Osteocyte (in vitro differentiated cells): ENCODE measurements around the gene RIN1. TPM values are rescaled to one million over a fixed set of nuclear protein-coding genes. Genes with fewer than 3 reads are reported as not detected.

Source experiments
- DNase-seq: peaks from one replicate; pipeline ENCODE4 v3.0.0; 2021; ENCODE audit warnings: mixed read lengths; ENCODE audit not compliant: unreplicated experiment; ENCODE audit errors: extremely low spot score
- H3K27ac Mint-ChIP-seq: one replicate; pipeline ENCODE4 v1.8.0; 2021; ENCODE audit warnings: mild to moderate bottlenecking, mixed read lengths; ENCODE audit not compliant: unreplicated experiment
- H3K27me3 Mint-ChIP-seq: one replicate; pipeline ENCODE4 v1.8.0; 2021; ENCODE audit warnings: mixed read lengths; ENCODE audit not compliant: unreplicated experiment
- H3K36me3 Mint-ChIP-seq: one replicate; pipeline ENCODE4 v1.8.0; 2021; ENCODE audit warnings: mixed read lengths; ENCODE audit not compliant: unreplicated experiment
- H3K4me1 Mint-ChIP-seq: one replicate; pipeline ENCODE4 v1.8.0; 2021; ENCODE audit warnings: mixed read lengths; ENCODE audit not compliant: unreplicated experiment
- H3K4me3 Mint-ChIP-seq: one replicate; pipeline ENCODE4 v1.8.0; 2021; ENCODE audit warnings: mild to moderate bottlenecking, moderate library complexity, mixed read lengths; ENCODE audit not compliant: unreplicated experiment
- H3K9me3 Mint-ChIP-seq: one replicate; pipeline ENCODE4 v1.8.0; 2021; ENCODE audit warnings: mixed read lengths; ENCODE audit not compliant: unreplicated experiment
- total RNA-seq: library from RNA; stranded (reverse); gene quantifications from 2 replicates; pipeline ENCODE4 v1.2.1, GENCODE V29; 2021
- TF ChIP-seq, protein P1 (sequence below): fragments of 200-600 bp; sonication (generic); IDR thresholded peaks from 2 replicates; pipeline ENCODE4 v1.5.0; 2021; ENCODE audit warnings: antibody characterized with exemption, mild to moderate bottlenecking, moderate library complexity

The RIN1 gene
- total RNA-seq, 1 donor from 2014 or later: 23.6 TPM

DNA sequence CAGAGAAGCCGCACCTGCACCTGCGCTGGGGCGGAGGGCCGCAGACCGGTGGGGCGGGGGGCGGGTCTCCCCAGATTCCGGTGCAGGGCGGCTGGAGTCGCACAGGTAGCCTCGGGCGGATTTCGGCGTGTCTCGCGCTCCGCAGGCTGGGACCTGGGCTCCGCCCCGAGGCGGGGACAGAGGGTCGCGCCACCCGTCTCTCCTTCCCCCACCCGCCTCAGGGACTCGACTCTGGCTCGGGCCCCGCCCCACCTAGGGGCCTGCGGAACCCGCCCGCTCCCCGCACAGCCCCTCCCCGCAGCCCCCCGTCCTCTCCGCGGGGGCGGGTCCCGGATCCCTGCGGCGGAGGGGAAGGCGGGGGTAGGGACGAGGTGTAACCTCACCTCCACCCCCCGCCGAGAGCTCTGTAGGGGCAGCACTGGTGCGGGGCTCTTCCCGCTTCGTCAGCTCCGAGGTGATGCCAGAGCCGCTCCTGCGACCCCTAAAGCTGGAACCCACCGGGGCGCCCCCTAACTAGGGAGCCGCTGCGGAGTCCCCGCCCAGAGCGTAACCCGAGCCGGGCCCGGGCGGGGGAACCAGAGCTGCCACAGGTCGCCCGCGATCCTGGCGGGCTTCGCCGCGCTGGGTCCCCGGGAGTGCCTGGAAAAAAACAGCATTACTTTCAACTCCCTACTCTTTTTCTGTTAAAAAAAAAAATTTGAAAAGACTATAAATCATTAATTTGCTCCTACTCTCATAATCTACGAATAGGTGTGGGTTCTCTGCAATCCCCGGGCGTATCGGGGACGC, 35.6 kb upstream of the RIN1 start, which contains the start of gene SLC29A2:
Gene SLC29A2 (minus strand): TSS at position 134 of the 789 bp plus-strand sequence. CDS start 169 bp downstream, outside the sequence.
- H3K36me3 Mint-ChIP-seq: no peaks in the 10 kb centered on the region
- no peak for DNase-seq
- peaks cover 10% of the 10 kb centered on the region for H3K27me3 Mint-ChIP-seq
- no peaks in the 10 kb centered on the region for H3K9me3 Mint-ChIP-seq
- H3K4me3 Mint-ChIP-seq: peak within 1 kb of the TSS; percentile 69
- TF ChIP-seq, protein P1, sequence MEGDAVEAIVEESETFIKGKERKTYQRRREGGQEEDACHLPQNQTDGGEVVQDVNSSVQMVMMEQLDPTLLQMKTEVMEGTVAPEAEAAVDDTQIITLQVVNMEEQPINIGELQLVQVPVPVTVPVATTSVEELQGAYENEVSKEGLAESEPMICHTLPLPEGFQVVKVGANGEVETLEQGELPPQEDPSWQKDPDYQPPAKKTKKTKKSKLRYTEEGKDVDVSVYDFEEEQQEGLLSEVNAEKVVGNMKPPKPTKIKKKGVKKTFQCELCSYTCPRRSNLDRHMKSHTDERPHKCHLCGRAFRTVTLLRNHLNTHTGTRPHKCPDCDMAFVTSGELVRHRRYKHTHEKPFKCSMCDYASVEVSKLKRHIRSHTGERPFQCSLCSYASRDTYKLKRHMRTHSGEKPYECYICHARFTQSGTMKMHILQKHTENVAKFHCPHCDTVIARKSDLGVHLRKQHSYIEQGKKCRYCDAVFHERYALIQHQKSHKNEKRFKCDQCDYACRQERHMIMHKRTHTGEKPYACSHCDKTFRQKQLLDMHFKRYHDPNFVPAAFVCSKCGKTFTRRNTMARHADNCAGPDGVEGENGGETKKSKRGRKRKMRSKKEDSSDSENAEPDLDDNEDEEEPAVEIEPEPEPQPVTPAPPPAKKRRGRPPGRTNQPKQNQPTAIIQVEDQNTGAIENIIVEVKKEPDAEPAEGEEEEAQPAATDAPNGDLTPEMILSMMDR: no peak
- H3K4me1 Mint-ChIP-seq: peaks cover 17% of the 10 kb centered on the region
- peak within 1 kb of the TSS; percentile 87 for H3K27ac Mint-ChIP-seq

DNA sequence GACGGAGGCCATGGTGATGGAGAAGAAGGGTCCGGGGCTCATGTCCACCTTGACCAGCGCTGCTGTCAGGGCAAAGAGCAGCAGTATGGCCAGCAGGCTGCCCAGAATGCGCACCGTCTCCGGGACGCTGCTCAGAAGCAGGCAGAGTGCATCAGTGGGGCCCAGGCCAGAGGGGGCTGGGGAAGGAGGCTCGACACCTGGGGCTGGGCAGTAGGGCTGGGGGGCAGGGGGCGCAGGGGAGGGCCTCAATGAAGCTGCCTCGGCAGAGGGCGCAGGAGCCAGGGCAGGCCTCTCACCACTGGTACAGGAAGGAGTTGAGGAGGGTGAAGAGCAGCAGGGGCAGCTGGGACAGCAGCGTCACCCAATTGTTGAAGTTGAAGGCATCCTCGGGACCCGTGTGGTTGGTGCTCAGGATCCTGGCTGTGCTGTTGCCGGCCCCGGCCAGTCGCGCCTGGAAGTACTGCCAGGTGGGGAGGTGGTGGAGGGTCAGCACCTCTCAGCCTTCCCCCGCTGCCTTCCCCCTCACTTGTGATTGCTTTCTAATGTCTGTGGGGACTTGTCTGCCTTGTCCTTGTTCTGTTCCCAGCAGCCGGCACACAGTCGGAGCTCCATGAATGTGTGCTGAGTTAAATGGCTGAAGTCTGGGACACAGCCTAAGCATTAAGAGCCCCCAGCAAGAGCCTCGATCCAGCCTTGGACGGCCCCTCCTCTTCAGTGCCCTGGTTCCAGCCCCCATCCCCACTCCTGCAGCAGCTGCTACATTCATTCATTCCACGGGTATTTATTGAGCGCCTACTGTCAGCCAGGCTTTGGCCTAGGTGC, 33.0 kb upstream of the RIN1 start:
- H3K4me3 Mint-ChIP-seq: no peak overlapping the region
- TF ChIP-seq, protein P1: no peak
- DNase-seq: no peak

DNA sequence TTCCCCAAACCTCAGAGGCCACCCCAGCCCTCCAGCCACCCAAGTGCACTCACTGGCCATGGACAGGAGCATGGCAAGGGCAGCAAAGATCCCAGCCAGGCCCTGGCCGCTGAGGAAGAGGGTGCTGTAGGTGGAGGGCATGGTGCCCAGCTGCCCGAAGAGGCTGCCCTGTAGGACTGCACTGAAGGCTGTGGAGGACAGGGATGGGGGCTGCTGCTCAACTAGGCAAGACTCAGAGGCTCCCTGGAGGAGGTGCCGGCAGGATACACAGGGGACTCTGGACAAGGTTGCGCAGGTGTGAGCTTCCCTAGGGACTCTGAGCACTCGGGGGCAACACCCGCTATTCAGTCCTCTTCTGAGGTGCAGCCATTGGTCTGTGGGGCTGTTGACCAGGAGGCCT, 32.2 kb upstream of the RIN1 start:
- H3K27me3 Mint-ChIP-seq: peaks cover 8% of the 10 kb centered on the region
- H3K9me3 Mint-ChIP-seq: no peaks in the 10 kb centered on the region
- H3K36me3 Mint-ChIP-seq: no peaks in the 10 kb centered on the region
- H3K4me3 Mint-ChIP-seq: no peak overlapping the region
- no peak overlapping the region for H3K27ac Mint-ChIP-seq
- H3K4me1 Mint-ChIP-seq: peaks cover 17% of the 10 kb centered on the region
- TF ChIP-seq, protein P1: no peak
- no peak for DNase-seq

More for the DNA sequence above, 33.0 kb upstream of the RIN1 start:
- H3K9me3 Mint-ChIP-seq: no peaks in the 10 kb centered on the region
- peaks cover 17% of the 10 kb centered on the region for H3K4me1 Mint-ChIP-seq
- H3K36me3 Mint-ChIP-seq: no peaks in the 10 kb centered on the region
- H3K27me3 Mint-ChIP-seq: peaks cover 8% of the 10 kb centered on the region
- H3K27ac Mint-ChIP-seq: peak overlapping the region; percentile 87

DNA sequence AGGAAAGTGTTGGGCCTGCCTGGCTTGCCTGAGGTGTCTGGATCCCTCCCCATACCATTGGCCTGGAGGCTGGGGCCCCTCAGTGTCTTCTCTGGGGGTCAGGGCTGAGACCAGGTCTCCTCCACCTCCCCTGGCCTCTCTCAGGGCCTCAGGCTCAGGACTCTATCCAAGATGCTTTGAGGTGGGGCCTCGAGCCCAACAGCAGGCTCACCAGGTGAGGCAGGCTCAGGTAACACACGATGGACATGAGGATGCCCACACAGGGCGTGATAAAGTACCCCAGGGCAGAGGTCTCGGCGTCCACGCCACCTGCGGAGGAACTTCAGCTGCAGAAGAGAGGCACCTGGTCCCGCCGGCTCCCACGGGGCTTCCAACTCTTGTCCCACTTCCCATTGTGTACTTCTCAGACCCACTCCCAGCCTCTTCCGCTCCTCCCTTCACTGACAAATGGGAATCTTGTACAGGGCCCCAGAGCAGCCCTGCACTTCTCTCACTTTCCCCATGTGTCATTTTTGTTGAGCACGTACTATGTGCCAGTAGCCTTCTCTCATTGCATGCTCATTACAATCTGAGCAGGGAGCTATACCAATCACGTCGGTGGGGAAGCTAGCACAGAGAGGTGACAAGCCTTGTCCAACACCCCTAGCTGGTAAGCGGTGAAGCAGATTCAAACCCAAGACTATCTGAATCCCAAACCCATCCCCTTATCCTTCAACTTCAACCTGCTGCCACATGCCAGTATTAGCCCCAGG, 31.5 kb upstream of the RIN1 start:
- Mint-ChIP-seq H3K27me3 (peaks cover 2% of the 10 kb centered on the region), H3K27ac (no peak overlapping the region), H3K9me3 (no peaks in the 10 kb centered on the region), H3K36me3 (no peaks in the 10 kb centered on the region), H3K4me1 (peaks cover 17% of the 10 kb centered on the region), H3K4me3 (no peak overlapping the region)
- TF ChIP-seq, protein P1: no peak
- no peak for DNase-seq
